Brain microvascular endothelial cell (primary cell): ENCODE data around the gene CBFA2T3.
A peak's percentile ranks its signal among the peaks of the same experiment; 100 is the strongest.

Source experiments
- DNase-seq: peaks from one replicate; pipeline ENCODE4 v3.0.0-alpha.2; 2020
- H3K27ac ChIP-seq: fragments of 250-450 bp; sonication (Bioruptor Pico); 2 replicates; pipeline ENCODE4 v1.5.1; 2020; ENCODE audit warnings: mild to moderate bottlenecking, moderate library complexity
- H3K27me3 ChIP-seq: fragments of 250-450 bp; sonication (Bioruptor Pico); replicated peaks from 2 replicates; pipeline ENCODE4 v1.5.1; 2020; ENCODE audit warnings: mild to moderate bottlenecking
- H3K36me3 ChIP-seq: fragments of 250-450 bp; sonication (Bioruptor Pico); replicated peaks from 2 replicates; pipeline ENCODE4 v1.5.1; 2020; ENCODE audit warnings: mild to moderate bottlenecking
- H3K4me3 ChIP-seq: 2 replicates; pipeline ENCODE4 v1.5.1; 2011; ENCODE audit warnings: low read depth, mild to moderate bottlenecking, control low read depth, low read length, moderate library complexity
- CTCF ChIP-seq: IDR thresholded peaks from 2 replicates; pipeline ENCODE4 v1.5.1; 2011; ENCODE audit warnings: low read depth, mild to moderate bottlenecking, moderate library complexity, low read length, control low read depth, inconsistent platforms; ENCODE audit errors: missing control alignments
- in situ Hi-C: cut with HindIII; loops from 2 replicates; pipeline ENCODE4 v1.10.0; 2017; ENCODE audit warnings: low sequenced_read_pairs, low pct_ligation_motif_present

The CBFA2T3 gene

GRCh38 chr16:88831838-88832237, 145.2 kb downstream of the CBFA2T3 start:
- H3K27me3 ChIP-seq, result no peaks in the 10 kb centered on the region
- H3K36me3 ChIP-seq, result no peaks in the 10 kb centered on the region
- H3K27ac ChIP-seq, result no peak overlapping the region
- TF ChIP-seq CTCF, result peak; percentile 33
- in situ Hi-C loops, result no loop called here
- H3K4me3 ChIP-seq, result no peak overlapping the region
- DNase-seq, result no peak

GRCh38 chr16:88830783-88831182, 146.2 kb downstream of the CBFA2T3 start:
- no peaks in the 10 kb centered on the region for H3K36me3 ChIP-seq
- H3K27me3 ChIP-seq, result no peaks in the 10 kb centered on the region
- DNase-seq, result no peak
- H3K4me3 ChIP-seq, result no peak overlapping the region
- H3K27ac ChIP-seq, result no peak overlapping the region
- no peak for TF ChIP-seq CTCF
- in situ Hi-C loops, result no loop called here

GRCh38 chr16:88830258-88830657, 146.7 kb downstream of the CBFA2T3 start:
- Histone ChIP-seq H3K27me3 (no peaks in the 10 kb centered on the region), H3K36me3 (no peaks in the 10 kb centered on the region), H3K27ac (no peak overlapping the region), H3K4me3 (no peak overlapping the region)
- no peak for TF ChIP-seq CTCF
- no peak for DNase-seq
- in situ Hi-C loops, result no loop called here

- in situ Hi-C loops, result no loop called here
- H3K27ac ChIP-seq, result no peak overlapping the region
- H3K36me3 ChIP-seq, result no peaks in the 10 kb centered on the region
- no peak for TF ChIP-seq CTCF
- no peaks in the 10 kb centered on the region for H3K27me3 ChIP-seq
- no peak for DNase-seq
- no peak overlapping the region for H3K4me3 ChIP-seq
Measured at GRCh38 chr16:88828711-88829110, 148.3 kb downstream of the CBFA2T3 start.

GRCh38 chr16:88827727-88828126, 149.3 kb downstream of the CBFA2T3 start:
- H3K27me3 ChIP-seq, result no peaks in the 10 kb centered on the region
- in situ Hi-C loops, result no loop called here
- no peak overlapping the region for H3K27ac ChIP-seq
- no peak for DNase-seq
- H3K36me3 ChIP-seq, result no peaks in the 10 kb centered on the region
- TF ChIP-seq CTCF, result no peak
- H3K4me3 ChIP-seq, result no peak overlapping the region

- H3K27me3 ChIP-seq, result no peaks in the 10 kb centered on the region
- no peak for TF ChIP-seq CTCF
- DNase-seq, result no peak
- H3K27ac ChIP-seq, result no peak overlapping the region
- in situ Hi-C loops, result no loop called here
- no peak overlapping the region for H3K4me3 ChIP-seq
- H3K36me3 ChIP-seq, result no peaks in the 10 kb centered on the region
Measured at GRCh38 chr16:88826070-88826840, 150.8 kb downstream of the CBFA2T3 start.
